WTC11 (cell line): ENCODE data around the gene EXOC1.

ENCODE experiments used
- ETV6 ChIP-seq: sonication (generic); formaldehyde crosslinking; IDR thresholded peaks from 2 replicates; pipeline ENCODE4 v1.8.1; 2022; ENCODE audit warnings: mild to moderate bottlenecking, missing genetic modification reagents
- IRF2 ChIP-seq: sonication (generic); formaldehyde crosslinking; IDR thresholded peaks from 2 replicates; pipeline ENCODE4 v1.8.0; 2022; ENCODE audit warnings: low read depth, missing genetic modification reagents, borderline replicate concordance
- NFYB ChIP-seq: sonication (generic); formaldehyde crosslinking; conservative IDR thresholded peaks from 2 replicates; pipeline ENCODE4 v1.8.0; 2022; ENCODE audit warnings: low read depth, missing genetic modification reagents
- TCF7 ChIP-seq: sonication (generic); formaldehyde crosslinking; IDR thresholded peaks from 2 replicates; pipeline ENCODE4 v1.8.0; 2022; ENCODE audit warnings: mild to moderate bottlenecking, low read depth, missing genetic modification reagents, moderate library complexity
- ZNF232 ChIP-seq: sonication (generic); formaldehyde crosslinking; IDR thresholded peaks from 2 replicates; pipeline ENCODE4 v1.8.0; 2022; ENCODE audit warnings: mild to moderate bottlenecking, missing genetic modification reagents
- ZNF512 ChIP-seq: sonication (generic); formaldehyde crosslinking; IDR thresholded peaks from 2 replicates; pipeline ENCODE4 v1.8.1; 2022; ENCODE audit warnings: missing genetic modification reagents, borderline replicate concordance
- TF ChIP-seq, protein P1 (sequence below): fragments of 200-600 bp; IDR thresholded peaks from 2 replicates; pipeline ENCODE4 v1.8.0; 2022; ENCODE audit warnings: antibody characterized with exemption
- TF ChIP-seq, protein P2 (sequence below): sonication (generic); formaldehyde crosslinking; conservative IDR thresholded peaks from 2 replicates; pipeline ENCODE4 v1.8.1; 2023; ENCODE audit warnings: mild to moderate bottlenecking, low read depth, missing genetic modification reagents, moderate library complexity

DNA sequence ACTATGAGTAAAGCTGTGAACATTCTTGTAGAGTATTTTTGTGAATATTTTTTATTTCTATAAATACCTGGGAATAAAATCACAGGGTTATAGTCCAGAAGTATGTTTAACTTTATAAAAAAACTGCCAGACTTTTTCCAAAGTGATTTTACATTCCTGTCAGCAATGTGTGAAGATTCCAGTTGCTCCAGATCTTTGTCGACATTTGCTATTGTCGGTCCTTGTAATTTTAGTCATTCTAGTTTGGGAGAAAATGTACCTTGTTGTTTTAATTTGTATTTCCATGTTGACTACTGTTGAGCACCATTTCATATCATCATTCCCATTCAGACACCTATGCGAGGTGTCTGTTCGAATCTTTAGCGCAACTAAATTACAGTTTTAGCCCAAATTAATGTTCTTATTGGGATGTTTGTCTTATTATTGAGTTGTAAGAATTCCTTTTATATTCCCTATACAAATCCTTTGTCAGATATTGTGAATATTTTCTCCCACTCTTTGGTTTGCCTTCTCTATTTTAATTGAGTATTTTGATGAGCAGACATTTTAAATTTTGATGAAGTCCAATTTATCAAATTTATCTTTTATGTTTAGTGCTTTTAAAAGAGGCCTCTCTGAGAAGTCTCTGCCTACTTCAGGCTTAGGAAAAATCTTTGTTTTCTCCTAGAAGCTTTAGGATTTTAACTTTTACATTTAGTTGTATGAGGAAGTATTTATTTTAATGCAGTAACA is 97.9 kb downstream of the EXOC1 start:
- TF ChIP-seq ETV6 (CRISPR knock-in tag) (no peak), ZNF232 (no peak), TCF7 (CRISPR knock-in tag) (no peak), IRF2 (CRISPR knock-in tag) (no peak), ZNF512 (CRISPR knock-in tag) (no peak), NFYB (CRISPR knock-in tag) (no peak)
- TF ChIP-seq, protein P1, sequence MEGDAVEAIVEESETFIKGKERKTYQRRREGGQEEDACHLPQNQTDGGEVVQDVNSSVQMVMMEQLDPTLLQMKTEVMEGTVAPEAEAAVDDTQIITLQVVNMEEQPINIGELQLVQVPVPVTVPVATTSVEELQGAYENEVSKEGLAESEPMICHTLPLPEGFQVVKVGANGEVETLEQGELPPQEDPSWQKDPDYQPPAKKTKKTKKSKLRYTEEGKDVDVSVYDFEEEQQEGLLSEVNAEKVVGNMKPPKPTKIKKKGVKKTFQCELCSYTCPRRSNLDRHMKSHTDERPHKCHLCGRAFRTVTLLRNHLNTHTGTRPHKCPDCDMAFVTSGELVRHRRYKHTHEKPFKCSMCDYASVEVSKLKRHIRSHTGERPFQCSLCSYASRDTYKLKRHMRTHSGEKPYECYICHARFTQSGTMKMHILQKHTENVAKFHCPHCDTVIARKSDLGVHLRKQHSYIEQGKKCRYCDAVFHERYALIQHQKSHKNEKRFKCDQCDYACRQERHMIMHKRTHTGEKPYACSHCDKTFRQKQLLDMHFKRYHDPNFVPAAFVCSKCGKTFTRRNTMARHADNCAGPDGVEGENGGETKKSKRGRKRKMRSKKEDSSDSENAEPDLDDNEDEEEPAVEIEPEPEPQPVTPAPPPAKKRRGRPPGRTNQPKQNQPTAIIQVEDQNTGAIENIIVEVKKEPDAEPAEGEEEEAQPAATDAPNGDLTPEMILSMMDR, result no peak
- TF ChIP-seq, protein P2, sequence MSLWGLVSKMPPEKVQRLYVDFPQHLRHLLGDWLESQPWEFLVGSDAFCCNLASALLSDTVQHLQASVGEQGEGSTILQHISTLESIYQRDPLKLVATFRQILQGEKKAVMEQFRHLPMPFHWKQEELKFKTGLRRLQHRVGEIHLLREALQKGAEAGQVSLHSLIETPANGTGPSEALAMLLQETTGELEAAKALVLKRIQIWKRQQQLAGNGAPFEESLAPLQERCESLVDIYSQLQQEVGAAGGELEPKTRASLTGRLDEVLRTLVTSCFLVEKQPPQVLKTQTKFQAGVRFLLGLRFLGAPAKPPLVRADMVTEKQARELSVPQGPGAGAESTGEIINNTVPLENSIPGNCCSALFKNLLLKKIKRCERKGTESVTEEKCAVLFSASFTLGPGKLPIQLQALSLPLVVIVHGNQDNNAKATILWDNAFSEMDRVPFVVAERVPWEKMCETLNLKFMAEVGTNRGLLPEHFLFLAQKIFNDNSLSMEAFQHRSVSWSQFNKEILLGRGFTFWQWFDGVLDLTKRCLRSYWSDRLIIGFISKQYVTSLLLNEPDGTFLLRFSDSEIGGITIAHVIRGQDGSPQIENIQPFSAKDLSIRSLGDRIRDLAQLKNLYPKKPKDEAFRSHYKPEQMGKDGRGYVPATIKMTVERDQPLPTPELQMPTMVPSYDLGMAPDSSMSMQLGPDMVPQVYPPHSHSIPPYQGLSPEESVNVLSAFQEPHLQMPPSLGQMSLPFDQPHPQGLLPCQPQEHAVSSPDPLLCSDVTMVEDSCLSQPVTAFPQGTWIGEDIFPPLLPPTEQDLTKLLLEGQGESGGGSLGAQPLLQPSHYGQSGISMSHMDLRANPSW (CRISPR knock-in tag), result no peak
